Testis (tissue), 3 donors: ENCODE results near the gene PIP5K1A. TPM values are rescaled to one million over a fixed set of nuclear protein-coding genes. Genes with fewer than 3 reads are reported as not detected.

ENCODE experiments used
- DNase-seq: peaks from one replicate; pipeline ENCODE4 v3.0.0-alpha.2; 2019
- H3K27ac ChIP-seq, 2 donors: fragments of 200-600 bp; sonication (generic); one replicate each; pipeline ENCODE4 v1.5.1; 2019
- H3K27me3 ChIP-seq: fragments of 200-600 bp; sonication (generic); one replicate; pipeline ENCODE4 v1.5.1; 2019
- H3K36me3 ChIP-seq: fragments of 200-600 bp; sonication (generic); one replicate; pipeline ENCODE4 v1.5.1; 2017; ENCODE audit warnings: low read depth; ENCODE audit errors: missing control alignments
- H3K4me1 ChIP-seq: fragments of 200-600 bp; sonication (generic); one replicate; pipeline ENCODE4 v1.5.1; 2019
- H3K4me3 ChIP-seq, 2 donors: fragments of 200-600 bp; sonication (generic); one replicate each; pipeline ENCODE4 v1.5.1; 2017 to 2019
- H3K9me3 ChIP-seq: fragments of 200-600 bp; sonication (generic); one replicate; pipeline ENCODE4 v1.5.1; 2017
- CTCF ChIP-seq, 3 experiments: fragments of 450-650 bp in 2 of 3; fragments of 200-600 bp in 1 of 3; sonication (generic) in 1 of 3; IDR thresholded peaks; one replicate each; pipeline ENCODE4 v1.5.1; 2016 to 2019; ENCODE audit warnings: antibody characterized with exemption in 3 of 3, mild to moderate bottlenecking in 2 of 3, moderate library complexity in 1 of 3
- POLR2A ChIP-seq: fragments of 450-650 bp; IDR thresholded peaks from one replicate; pipeline ENCODE4 v1.6.1; 2017; ENCODE audit warnings: antibody characterized with exemption, mild to moderate bottlenecking, moderate library complexity
- WGBS, 2 donors: methylation state at CpG; one replicate each; pipeline ENCODE4 v1.1.5; 2018; 5-methylcytosine and 5-hydroxymethylcytosine counted together
- intact Hi-C: fragments of 100-400 bp; cut with DNase I; formaldehyde crosslinking; loops from one replicate; pipeline ENCODE4 v1.15.1; 2023; ENCODE audit warnings: low total_unique reads
- polyA plus RNA-seq: library from polyadenylated mRNA; stranded (reverse); fragments of 350-450 nt; fragmentation: Illumina TruSeq; extraction: RNeasy Lipid Tissue Mini Kit (QIAGEN cat#74804); gene quantifications from one replicate; pipeline ENCODE4 v1.2.3, GENCODE V29; 2014; ENCODE audit warnings: low read depth, low replicate concordance; ENCODE audit not compliant: insufficient read depth
- total RNA-seq, 2 donors: library from RNA; depleted of rRNA; stranded (reverse); fragments of >200 nt; gene quantifications; one replicate each; pipeline ENCODE4 v1.2.3, GENCODE V29; 2016

Gene PIP5K1A
- total and polyA plus RNA-seq, 3 donors from 2014 or later: 94.1 to 234 (median 168) TPM

- Histone ChIP-seq H3K27me3 (no peaks in the 10 kb centered on the region), H3K4me3 (no peak overlapping the region), H3K36me3 (no peaks in the 10 kb centered on the region), H3K4me1 (no peaks in the 10 kb centered on the region), H3K9me3 (no peaks in the 10 kb centered on the region), H3K27ac (no peak overlapping the region)
- TF ChIP-seq CTCF (IDR thresholded peaks at IDR 0.05) (no peak), POLR2A (no peak)
- DNase-seq: no peak
- WGBS, 2 donors: 83 to 92% methylated on average over 2 of the region's 2 CpGs
- intact Hi-C loops: no loop called here
Measured at GRCh38 chr1:151242442-151242841, 44.1 kb downstream of the PIP5K1A start.

- H3K4me1 ChIP-seq: no peaks in the 10 kb centered on the region
- TF ChIP-seq CTCF (IDR thresholded peaks at IDR 0.05) (no peak), POLR2A (no peak)
- H3K4me3 ChIP-seq: no peak overlapping the region
- DNase-seq: no peak
- no peaks in the 10 kb centered on the region for H3K27me3 ChIP-seq
- no peak overlapping the region for H3K27ac ChIP-seq
- no peaks in the 10 kb centered on the region for H3K36me3 ChIP-seq
- WGBS, 2 donors: 81 to 82% methylated on average over 5 of the region's 5 CpGs
- H3K9me3 ChIP-seq: no peaks in the 10 kb centered on the region
- intact Hi-C loops: no loop called here
Measured at GRCh38 chr1:151243683-151244216, 45.4 kb downstream of the PIP5K1A start.

- Histone ChIP-seq H3K4me1 (no peaks in the 10 kb centered on the region), H3K36me3 (no peaks in the 10 kb centered on the region), H3K27ac (no peak overlapping the region), H3K27me3 (no peaks in the 10 kb centered on the region), H3K9me3 (no peaks in the 10 kb centered on the region), H3K4me3 (no peak overlapping the region)
- TF ChIP-seq CTCF (IDR thresholded peaks at IDR 0.05) (no peak), POLR2A (no peak)
- 66 to 67% methylated on average over 2 of the region's 2 CpGs for WGBS, 2 donors
- intact Hi-C loops: no loop called here
- no peak for DNase-seq
Measured at GRCh38 chr1:151246786-151247185, 48.4 kb downstream of the PIP5K1A start.

GRCh38 chr1:151251656-151252470 is 53.5 kb downstream of the PIP5K1A start:
- H3K9me3 ChIP-seq: no peaks in the 10 kb centered on the region
- H3K36me3 ChIP-seq: no peaks in the 10 kb centered on the region
- no peaks in the 10 kb centered on the region for H3K27me3 ChIP-seq
- H3K4me3 ChIP-seq: no peak overlapping the region
- TF ChIP-seq POLR2A (no peak), CTCF (IDR thresholded peaks at IDR 0.05) (peak; percentile 76 to 87 (median 84))
- DNase-seq: peak; percentile 93
- intact Hi-C loops: loop anchor here (10.0 kb wide), 1 partner anchor 47 kb away; no protein-coding TSS in a partner anchor
- H3K4me1 ChIP-seq: peaks cover 10% of the 10 kb centered on the region
- 63 to 64% methylated on average over 16 of the region's 16 CpGs for WGBS, 2 donors
- no peak overlapping the region for H3K27ac ChIP-seq
